Measurements from ENCODE around the gene SERPINB6.
"Not testable (repeated sequence)": the region's sequence is repeated elsewhere in the genome, so short reads cannot be mapped to it uniquely, and the experiment has no call there.

Gene SERPINB6

DNA sequence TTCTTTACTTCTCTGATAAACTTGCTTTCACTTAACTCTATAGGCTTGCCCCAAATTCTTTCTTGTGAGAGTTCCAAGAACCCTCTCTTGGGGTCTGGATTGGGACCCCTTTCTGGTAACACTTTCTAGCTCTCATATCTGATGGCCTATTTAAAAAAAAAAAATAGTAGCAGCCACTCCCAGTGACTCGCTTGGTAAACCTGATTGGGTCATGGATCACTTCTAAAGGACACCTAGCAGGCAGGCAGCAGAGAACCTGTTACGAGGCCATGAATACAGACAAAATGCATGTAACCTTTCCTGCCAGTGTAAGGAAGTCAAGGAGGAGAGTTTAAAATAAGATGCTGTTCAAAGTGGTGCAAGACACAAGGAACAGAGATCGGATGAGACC, 9.1 kb upstream of the SERPINB6 start:
- H3K27ac ChIP-seq: peak overlapping the region in 10 of 21 experiments; percentile 18 to 76 (median 45)

GRCh38 chr6:2979819-2980464, 8.6 kb upstream of the SERPINB6 start:
- no peak overlapping the region for H3K4me3 ChIP-seq
- H3K27ac ChIP-seq: peak overlapping the region in 6 of 21 experiments; percentile 18 to 74 (median 45)

More for the DNA sequence above, 9.1 kb upstream of the SERPINB6 start:
- H3K4me3 ChIP-seq: no peak overlapping the region

GRCh38 chr6:2978923-2979322, 7.6 kb upstream of the SERPINB6 start:
- no peak overlapping the region for H3K27ac ChIP-seq
- no peak overlapping the region for H3K4me3 ChIP-seq

- Histone ChIP-seq H3K27ac (no peak overlapping the region), H3K4me3 (no peak overlapping the region)
Observed at GRCh38 chr6:2977799-2978590, 6.6 kb upstream of the SERPINB6 start.

DNA sequence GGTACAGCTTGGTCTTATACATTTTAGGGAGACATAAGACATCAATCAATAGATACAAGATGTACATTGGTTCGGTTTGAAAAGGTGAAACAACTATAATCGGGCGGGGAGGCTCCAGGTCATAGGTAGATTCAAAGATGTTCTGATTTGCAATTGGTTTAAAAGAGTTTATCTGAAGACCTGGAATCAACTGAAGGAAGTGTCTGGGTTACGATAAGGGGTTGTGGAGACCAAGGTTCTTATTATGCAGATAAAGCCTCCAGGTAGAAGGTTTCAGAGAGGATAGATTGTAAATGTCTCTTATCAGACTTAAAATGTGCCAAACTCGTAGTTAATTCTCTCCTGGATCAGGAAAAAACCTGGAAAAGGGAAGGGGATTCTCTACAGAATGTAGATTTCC, 5.9 kb upstream of the SERPINB6 start:
- H3K4me3 ChIP-seq: no peak overlapping the region
- no peak overlapping the region for H3K27ac ChIP-seq

GRCh38 chr6:2976571-2977085, 5.3 kb upstream of the SERPINB6 start:
- peak overlapping the region in 1 of 21 experiments; percentile 14 for H3K27ac ChIP-seq
- H3K4me3 ChIP-seq: no peak overlapping the region

DNA sequence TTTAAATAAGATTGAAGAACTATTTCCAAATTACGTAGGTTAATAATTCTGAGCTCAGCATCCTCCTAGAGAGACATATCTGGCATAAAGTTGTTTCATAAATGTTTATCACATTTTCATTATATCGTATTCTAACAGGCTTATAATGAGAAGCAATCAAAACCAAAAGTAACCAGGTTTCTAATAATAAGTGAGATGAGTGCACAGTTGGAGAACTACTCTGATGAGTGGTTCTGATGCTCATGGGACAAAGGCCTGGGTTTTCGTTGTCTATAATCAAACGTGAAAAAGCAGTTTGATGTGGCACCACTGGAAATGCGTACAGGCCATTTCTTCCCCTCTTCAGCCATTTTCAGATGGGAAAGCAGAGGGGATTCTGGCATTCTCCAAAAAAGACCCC, 4.7 kb upstream of the SERPINB6 start:
- Histone ChIP-seq H3K27ac (peak overlapping the region in 1 of 21 experiments; percentile 14), H3K4me3 (no peak overlapping the region)

- Histone ChIP-seq H3K27ac (no peak overlapping the region), H3K4me3 (no peak overlapping the region)
Observed at GRCh38 chr6:2973676-2974075, 2.3 kb upstream of the SERPINB6 start.

DNA sequence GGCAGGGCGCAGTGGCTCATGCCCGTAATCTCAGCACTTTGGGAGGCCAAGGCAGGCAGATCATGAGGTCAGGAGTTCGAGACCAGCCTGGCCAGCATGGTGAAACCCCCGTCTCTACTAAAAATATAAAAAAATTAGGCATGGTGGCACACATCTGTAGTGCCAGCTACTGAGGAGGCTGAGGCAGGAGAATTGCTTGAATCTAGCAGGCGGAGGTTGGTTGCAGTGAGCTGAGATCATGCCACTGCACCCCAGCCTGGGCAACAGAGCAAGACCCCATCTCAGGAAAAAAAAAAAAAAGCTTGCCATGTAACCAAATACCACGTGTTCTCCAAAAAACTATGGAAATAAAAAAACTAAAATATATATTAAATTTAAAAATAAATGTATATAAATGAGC, 1.8 kb upstream of the SERPINB6 start:
- not testable (repeated sequence) for H3K4me3 ChIP-seq, H3K27ac ChIP-seq

DNA sequence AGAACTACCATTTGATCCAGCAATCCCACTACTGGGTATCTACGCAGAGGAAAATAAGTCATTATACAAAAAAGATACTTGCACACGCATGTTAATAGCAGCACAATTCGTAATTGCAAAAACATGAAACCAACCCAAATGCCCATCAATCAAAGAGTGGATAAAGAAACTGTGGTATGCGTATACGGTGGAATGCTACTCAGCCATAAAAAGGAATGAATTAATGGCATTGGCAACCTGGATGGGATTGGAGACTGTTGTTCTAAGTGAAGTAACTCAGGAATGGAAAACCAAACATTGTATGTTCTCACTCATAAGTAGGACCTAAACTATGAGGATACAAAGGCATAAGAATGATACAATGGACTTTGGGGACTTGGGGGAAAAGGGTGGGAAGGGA, 1.3 kb upstream of the SERPINB6 start:
- H3K27ac ChIP-seq, H3K4me3 ChIP-seq: not testable (repeated sequence)

DNA sequence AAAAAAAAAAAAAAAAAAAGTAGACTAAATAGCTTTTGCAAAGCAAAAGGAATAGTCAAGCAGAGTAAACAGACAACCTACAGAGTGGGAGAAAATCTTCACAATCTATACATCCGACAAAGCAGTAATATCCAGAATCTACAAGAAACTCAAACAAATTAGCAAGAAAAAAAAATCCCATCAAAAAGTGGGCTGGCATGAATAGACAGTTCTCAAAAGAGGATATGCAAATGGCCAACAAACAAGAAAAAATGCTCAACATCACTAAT, 786 bp upstream of the SERPINB6 start:
- H3K4me3 ChIP-seq: peak overlapping the region; percentile 63 to 80 (median 72)
- peak overlapping the region in 19 of 21 experiments; percentile 76 to 97 (median 92) for H3K27ac ChIP-seq

- peak overlapping the region; percentile 31 to 97 (median 91) for H3K27ac ChIP-seq
- peak overlapping the region; percentile 63 to 80 (median 72) for H3K4me3 ChIP-seq
Observed at GRCh38 chr6:2970753-2971419, 481 bp downstream of the SERPINB6 start.

GRCh38 chr6:2970034-2970685, 1.2 kb downstream of the SERPINB6 start:
- Histone ChIP-seq H3K27ac (peak overlapping the region in 9 of 21 experiments; percentile 76 to 97 (median 92)), H3K4me3 (peak overlapping the region; percentile 63 to 80 (median 72))

GRCh38 chr6:2969549-2969948, 1.8 kb downstream of the SERPINB6 start:
- Histone ChIP-seq H3K4me3 (no peak overlapping the region), H3K27ac (no peak overlapping the region)

DNA sequence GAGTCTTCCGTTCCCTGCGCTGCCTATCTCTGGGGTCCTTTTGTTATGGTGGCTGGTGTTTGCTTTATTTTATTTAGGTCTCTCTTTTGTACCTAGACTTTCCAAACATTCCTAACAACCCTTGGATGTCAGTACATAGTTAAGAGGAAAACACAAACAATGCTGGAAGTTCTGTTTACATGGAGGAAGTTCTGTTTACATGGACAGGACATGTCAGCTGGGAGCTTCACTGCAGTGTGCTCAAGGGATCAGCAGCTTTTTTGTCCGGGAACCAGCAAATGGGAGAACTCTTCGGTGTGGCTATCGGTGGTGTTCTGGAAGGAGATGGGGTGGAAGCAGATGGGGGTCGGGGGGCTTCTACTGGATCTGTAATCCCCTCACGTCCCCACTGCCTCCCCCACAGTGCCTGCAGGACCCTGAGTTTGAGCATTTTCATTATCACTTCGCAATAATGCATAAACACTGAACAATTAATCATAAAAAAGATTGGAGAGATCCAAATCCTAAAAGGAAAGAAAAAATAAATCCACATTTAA, 2.7 kb downstream of the SERPINB6 start:
- Histone ChIP-seq H3K4me3 (no peak overlapping the region), H3K27ac (no peak overlapping the region)

- Histone ChIP-seq H3K4me3 (no peak overlapping the region), H3K27ac (no peak overlapping the region)
Observed at GRCh38 chr6:2967936-2968335, 3.4 kb downstream of the SERPINB6 start.

GRCh38 chr6:2966347-2966746, 5.0 kb downstream of the SERPINB6 start:
- H3K4me3 ChIP-seq: no peak overlapping the region
- H3K27ac ChIP-seq: no peak overlapping the region

GRCh38 chr6:2964793-2965505, 6.4 kb downstream of the SERPINB6 start:
- H3K27ac ChIP-seq: no peak overlapping the region
- no peak overlapping the region for H3K4me3 ChIP-seq

- Histone ChIP-seq H3K4me3 (no peak overlapping the region), H3K27ac (no peak overlapping the region)
Observed at GRCh38 chr6:2963756-2964155, 7.6 kb downstream of the SERPINB6 start.

All from skin epidermis (tissue), 12 donors.